IPS-18c (cell line): ENCODE measurements around the gene ATP7A.
"Not testable (repeated sequence)": the region's sequence is repeated elsewhere in the genome, so short reads cannot be mapped to it uniquely, and the experiment has no call there.

Source experiments
- H3K4me3 ChIP-seq: 2 replicates; pipeline ENCODE4 v1.7.0; 2013; ENCODE audit warnings: low read depth, mild to moderate bottlenecking, low read length, moderate library complexity; ENCODE audit not compliant: insufficient read depth
- H3K9me3 ChIP-seq: one replicate; pipeline ENCODE4 v1.6.1; 2013; ENCODE audit warnings: mild to moderate bottlenecking, low read length, moderate library complexity; ENCODE audit not compliant: control insufficient read depth, insufficient read depth

ATP7A gene

DNA sequence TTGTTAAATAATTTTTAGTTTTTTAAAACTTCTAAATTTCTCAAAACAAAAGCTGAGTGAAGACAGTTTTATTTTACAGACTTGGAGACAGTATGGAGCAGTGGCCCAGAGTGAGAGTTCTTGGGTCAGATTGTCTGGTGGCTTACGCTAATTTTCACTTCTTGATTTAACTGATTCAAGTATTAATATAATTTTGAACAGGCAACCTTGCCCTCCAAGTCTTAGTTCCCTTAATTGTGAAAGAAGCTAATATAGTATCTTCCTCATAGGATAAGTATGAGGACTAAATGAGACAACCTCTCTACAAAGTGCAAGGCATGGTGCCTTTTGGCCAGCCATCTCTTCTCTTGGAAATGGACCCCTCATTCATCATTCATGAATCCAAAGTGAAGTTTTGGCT is 25.4 kb downstream of the ATP7A start:
- no peak overlapping the region for H3K4me3 ChIP-seq
- peaks cover 5% of the 10 kb centered on the region for H3K9me3 ChIP-seq

DNA sequence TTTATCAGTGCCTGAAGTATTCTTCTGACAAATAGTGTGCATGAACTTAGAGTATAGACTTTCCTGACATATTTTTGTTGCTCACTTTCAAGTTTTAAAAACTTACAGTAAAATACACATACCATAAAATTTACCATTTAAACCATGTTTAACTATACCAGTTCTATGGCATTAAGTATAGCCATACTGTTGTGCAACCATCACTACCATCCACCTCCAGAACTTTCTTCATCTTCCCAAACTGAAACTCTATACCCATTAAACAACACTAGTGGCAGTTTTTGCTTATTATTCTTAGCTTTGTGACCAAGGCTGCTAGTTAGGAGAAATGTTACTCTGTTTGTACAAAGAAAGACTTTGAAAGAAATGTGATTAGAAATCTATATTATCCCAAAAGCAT is 25.8 kb downstream of the ATP7A start:
- H3K9me3 ChIP-seq: peaks cover 5% of the 10 kb centered on the region
- no peak overlapping the region for H3K4me3 ChIP-seq

DNA sequence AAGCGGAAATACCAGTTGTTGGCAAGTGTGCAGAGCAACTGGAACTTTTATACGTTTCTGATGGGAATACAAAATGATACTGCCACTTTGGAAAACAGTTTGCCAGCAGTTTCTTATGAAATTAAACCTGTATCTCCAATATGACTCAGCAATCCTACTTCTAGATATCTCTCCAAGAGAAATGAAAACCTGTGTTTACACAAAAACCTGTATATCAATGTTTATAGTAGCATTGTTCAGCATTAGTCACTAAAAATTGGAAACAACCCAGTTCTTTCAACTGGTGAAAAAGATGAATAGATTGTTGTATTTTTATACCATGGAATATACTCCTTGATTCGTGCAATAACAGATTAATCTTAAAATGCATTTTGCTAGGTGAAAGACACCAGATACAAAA is 26.8 kb downstream of the ATP7A start:
- Histone ChIP-seq H3K9me3 (peaks cover 5% of the 10 kb centered on the region), H3K4me3 (no peak overlapping the region)

DNA sequence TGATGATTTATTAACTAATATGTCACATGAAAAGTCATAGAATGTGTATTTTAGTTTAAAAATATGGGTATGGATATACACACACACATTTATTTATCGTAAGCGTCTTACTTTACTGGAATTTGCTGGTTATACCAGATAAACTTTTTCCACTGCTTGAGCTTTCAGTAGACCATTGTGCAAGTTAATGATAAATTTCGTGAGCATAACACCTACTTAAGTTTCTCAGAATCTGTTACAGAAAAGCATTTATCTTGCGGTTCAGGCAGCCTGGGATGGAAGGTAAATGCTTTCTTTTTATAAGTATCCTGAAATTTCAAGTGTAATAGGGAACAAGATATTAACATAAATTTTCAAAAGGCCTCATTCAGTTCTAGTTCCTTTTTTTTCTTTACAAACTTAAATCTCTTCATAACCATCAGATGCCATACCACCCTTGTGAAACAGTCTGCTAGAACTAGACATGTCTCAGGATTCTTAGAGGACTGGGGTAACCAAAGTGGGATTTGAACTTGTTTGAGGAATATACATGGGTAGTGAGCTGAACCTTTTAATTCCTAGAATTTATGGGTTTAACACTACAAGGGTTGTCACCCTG is 27.7 kb downstream of the ATP7A start:
- no peak overlapping the region for H3K4me3 ChIP-seq
- peaks cover 3% of the 10 kb centered on the region for H3K9me3 ChIP-seq

DNA sequence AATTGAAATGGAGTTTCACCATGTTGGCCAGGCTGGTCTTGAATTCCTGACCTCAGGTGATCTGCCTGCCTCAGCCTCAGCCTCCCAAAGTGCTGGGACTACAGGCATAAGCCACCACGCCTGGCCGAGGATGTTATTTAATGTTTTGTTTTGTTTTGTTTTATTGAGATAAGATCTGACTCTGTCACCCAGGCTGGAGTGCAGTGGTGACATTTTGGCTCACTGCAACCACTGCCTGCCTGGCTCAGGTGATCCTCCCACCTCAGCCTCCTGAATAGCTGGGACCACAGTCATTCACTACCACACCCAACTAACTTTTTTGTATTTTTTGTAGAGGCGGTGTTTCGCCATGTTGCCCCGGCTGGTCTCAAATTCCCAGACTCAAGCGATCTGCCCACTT is 34.5 kb downstream of the ATP7A start:
- not testable (repeated sequence) for H3K4me3 ChIP-seq, H3K9me3 ChIP-seq

DNA sequence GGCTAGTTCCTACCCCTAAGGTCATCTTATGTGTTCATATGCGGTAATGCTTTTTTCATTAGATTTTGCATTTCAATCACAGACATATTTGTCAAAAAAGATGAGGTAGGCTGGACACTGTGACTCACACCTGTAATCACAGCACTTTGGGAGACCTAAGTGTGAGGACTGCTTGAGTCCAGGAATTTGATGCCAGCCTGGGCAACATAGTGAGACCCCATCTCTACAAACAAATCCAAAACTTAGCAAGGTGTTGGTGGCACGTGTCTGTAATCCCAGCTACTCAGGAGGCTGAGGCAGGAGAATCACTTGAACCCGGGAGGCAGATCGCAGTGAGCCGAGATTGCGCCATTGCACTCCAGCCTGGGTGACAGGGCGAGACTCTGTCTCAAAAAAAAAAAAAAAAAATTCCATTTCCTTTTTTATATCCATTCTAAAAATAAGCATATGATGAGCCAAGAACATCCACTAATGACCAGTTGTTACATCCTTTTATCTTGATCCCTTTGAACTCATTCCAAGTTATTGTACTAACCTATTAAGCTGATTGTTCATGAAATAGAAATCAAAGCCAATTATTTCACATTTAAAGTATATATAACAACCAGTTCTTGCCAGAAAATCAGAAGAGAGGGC is 35.5 kb downstream of the ATP7A start:
- Histone ChIP-seq H3K9me3 (peaks cover 3% of the 10 kb centered on the region), H3K4me3 (no peak overlapping the region)

DNA sequence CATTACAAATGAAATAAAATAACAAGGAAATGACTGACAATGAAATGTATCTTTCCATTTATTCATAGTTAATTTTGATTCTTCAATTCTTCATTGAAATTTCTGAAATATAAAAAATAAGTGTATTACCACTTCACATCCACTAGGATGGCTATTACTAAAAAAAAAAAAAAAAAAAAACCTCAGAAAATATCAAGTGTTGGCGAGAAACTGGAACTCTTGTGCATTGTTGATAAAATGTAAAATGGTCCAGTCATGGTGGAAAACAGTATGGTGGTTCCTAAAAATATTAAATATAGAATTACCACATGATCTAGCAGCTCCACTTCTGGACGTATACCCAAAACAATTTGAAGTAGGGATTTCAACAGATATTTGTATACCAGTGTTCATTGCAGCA is 36.1 kb downstream of the ATP7A start:
- Histone ChIP-seq H3K4me3 (no peak overlapping the region), H3K9me3 (peaks cover 3% of the 10 kb centered on the region)

DNA sequence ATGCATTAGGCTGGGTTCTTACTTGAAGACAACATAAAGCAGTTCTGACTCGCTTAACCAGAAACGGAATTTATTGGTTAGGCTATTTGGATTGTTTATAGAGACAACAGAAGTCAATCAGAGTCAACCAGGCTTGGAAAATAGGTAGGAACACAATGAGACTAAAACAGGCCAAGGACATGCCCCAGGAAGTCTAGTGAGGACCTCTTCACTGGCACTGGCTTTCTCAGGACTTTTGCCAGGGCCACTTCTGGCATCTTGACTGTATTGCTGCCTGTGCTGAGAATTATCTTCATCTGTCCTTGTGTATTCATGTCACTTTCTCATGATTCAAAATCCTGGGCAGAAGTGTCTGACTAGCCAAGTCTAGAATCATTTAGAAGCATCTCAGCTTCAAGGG is 39.3 kb downstream of the ATP7A start:
- H3K4me3 ChIP-seq: no peak overlapping the region
- H3K9me3 ChIP-seq: peaks cover 3% of the 10 kb centered on the region

DNA sequence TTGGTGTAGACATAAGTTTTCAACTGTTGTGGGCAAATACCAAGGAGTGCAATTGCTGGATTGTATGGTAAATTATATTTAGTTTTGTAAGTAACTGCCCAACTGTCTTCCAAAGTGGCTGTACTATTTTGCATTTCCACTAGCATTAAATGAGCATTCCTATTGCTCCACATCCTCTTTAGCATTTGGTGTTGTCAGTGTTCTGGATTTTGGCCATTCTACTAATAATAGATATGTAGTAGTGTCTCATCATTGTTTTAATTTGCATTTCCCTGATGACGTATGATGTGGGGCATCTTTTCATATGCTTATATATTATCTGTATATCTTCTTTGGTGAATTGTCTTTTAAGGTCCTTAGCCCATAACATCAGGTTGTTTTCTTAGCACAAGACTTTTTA is 41.7 kb downstream of the ATP7A start:
- Histone ChIP-seq H3K9me3 (peaks cover 3% of the 10 kb centered on the region), H3K4me3 (no peak overlapping the region)

DNA sequence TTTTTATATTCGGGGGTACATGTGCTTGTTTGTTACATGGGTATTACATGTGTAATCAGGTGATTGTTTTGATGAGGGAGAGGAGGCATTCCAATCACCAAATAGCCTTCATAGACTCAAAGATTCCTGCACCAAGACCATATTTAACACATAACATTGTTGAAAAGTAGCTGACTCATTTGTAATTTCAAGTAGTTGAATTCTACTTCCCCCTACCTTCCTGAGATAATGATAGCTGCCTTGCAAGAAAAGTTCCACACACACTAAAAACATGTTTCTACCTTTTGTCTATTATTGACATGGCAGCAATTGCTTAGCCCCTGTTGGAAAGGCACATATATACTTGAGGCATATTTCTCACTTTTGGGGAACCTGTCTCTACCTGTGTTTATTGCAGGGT is 42.8 kb downstream of the ATP7A start:
- H3K4me3 ChIP-seq: no peak overlapping the region
- peaks cover 3% of the 10 kb centered on the region for H3K9me3 ChIP-seq

DNA sequence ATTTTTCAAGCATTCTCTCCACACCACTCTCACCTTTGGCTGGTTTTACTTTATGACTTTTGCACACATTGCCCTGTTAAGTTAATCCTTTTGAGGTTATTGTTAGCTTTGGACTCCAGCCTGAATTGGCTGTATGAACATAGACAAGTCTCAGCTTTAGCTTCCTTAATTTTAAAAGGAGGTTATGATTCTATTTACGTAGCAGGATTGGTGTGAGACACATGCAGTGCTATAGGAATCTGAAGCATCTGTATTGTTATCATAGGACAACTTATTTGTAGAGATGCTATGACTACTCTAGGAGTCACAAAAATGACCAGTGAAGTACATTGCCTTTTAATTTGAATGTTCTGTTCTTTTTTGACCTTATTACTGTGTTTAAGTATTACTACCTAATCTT is 43.2 kb downstream of the ATP7A start:
- Histone ChIP-seq H3K4me3 (no peak overlapping the region), H3K9me3 (no peaks in the 10 kb centered on the region)

DNA sequence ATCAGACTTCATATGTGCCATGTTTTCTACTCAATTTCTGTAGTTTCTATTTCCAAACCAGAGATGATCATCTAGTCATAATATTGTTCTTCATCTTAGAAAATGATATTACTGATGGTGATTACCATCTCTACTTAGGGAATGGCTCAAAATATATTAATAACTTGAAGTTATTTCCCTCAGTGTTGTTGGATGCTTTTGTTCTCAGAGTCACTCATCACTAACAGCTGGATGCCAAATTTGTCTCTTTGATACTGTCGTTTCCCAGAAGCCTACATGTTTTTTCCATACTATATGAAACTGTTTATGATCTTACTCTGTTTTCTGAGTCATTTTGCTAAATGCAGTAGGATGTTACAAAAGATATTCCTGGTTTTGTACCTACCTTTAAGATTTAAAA is 50.1 kb downstream of the ATP7A start:
- Histone ChIP-seq H3K4me3 (no peak overlapping the region), H3K9me3 (no peaks in the 10 kb centered on the region)

DNA sequence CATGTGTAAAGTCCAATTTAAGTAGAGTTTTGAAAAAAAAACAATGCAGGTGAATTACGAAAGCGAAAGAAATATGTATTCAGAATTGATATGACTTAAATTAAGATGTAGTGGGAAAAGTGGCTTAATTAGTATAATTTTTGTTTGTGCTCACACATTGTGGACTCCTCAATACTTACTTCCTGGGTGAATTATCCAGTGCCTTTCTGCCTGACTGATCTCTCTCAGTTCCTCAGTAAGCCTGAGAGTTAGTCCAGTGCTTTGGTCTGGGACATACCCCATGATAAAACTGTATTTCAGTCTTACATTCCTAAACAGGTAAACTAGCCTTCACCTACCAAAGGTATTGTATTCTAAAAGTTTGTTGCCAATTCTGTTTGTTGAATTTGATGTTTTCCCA is 50.6 kb downstream of the ATP7A start:
- no peaks in the 10 kb centered on the region for H3K9me3 ChIP-seq

DNA sequence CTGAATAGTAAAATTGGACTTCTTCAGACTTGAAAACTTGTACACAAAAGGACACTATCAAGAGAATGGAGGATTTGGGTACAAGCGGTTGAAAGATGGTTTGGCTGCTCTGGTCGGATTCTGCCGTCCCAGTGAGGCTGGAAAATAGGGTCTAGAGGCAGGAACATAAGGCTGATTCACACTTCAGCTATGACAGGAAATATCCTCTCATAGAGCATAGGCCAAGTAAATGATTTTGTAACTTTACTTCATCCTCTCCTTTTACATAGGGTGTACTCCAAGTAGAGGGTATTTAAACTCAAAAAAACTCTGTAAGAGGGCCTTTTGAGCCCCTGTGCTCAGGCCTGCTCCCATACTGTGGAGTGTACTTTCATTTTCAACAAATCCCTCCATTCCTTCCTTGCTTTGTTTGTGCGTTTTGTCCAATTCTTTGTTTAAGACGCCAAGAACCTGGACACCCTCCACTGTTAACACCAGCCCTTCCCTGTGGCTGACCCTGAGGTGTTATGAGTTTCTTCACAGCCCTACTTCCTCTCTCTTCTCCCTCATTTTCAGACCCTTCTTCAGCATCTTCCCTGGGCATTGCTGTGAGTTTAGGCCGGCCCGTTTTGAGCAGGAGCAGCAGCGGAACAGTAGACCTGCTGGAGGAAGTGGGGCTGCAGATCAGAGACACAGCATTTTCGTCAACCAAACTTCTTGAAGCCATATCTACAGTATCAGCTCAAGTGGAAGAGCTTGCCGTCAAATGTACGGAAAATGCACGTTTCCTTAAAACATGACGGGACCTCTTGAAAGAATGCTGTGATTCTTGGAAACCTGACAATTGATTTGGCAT is 51.8 kb downstream of the ATP7A start:
- H3K9me3 ChIP-seq: no peaks in the 10 kb centered on the region
- H3K4me3 ChIP-seq: no peak overlapping the region

More for the DNA sequence above, 50.6 kb downstream of the ATP7A start:
- H3K4me3 ChIP-seq: no peak overlapping the region

DNA sequence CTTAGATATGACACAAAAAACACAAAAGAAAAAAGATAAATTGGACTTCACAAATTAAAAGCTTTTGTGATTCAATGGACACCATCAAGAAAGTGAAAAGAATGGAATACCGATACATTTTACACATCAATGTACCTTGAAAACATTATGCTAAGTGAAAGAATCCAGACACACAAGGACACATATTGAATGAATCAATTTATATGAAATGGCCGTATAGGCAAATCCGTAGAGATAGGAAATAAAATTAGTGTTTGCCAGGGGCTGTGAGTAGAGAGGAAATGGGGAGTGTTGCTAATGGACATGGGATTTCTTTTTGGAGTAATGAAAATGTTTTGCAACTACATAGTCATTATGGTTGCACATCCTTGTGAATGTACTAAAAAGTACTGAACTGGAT is 55.9 kb downstream of the ATP7A start:
- Histone ChIP-seq H3K4me3 (no peak overlapping the region), H3K9me3 (no peaks in the 10 kb centered on the region)

DNA sequence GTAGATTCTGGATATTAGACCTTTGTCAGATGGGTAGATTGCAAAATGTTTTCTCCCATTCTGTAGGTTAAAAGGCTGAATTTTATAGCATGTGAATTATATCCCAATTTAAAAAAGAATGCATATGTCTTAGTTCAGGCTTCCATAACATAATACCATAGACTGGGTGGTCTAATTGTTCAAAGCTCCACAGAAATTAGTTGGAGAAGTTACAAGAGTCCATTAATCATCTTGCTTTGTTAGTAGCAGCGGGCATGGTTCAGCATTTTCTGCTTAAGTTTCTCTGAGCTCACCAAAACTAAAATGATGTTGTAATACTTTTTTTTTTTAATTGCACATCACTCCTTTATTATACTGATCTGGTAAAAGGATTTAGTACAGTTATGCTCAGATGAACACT is 57.1 kb downstream of the ATP7A start:
- no peak overlapping the region for H3K4me3 ChIP-seq
- H3K9me3 ChIP-seq: no peaks in the 10 kb centered on the region

DNA sequence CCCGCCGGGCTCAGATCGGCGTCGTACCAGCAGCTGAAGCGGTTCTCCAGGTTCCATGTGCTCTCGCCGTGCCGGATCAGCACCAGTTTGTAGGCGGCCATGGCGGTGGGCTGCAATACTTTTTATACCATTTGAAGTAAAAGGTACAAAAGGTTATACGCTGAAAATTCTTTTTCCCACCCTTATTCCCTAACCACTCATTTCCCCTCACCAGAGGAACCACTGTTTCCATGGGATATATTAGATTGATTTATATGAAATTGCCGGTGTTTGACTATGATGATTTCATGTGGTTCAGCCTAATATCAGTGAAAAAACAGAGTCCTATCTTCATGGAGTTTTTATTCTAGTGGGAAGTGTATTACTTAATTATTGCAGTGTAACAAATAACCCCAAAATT is 59.0 kb downstream of the ATP7A start, which contains the start of gene PGAM4:
Gene PGAM4, minus strand, starts transcription at position 101 of the 400 bp plus-strand sequence. Its CDS starts 0 bp downstream, at position 101.
- no peak within 1 kb of the TSS for H3K4me3 ChIP-seq
- peaks cover 3% of the 10 kb centered on the region for H3K9me3 ChIP-seq

DNA sequence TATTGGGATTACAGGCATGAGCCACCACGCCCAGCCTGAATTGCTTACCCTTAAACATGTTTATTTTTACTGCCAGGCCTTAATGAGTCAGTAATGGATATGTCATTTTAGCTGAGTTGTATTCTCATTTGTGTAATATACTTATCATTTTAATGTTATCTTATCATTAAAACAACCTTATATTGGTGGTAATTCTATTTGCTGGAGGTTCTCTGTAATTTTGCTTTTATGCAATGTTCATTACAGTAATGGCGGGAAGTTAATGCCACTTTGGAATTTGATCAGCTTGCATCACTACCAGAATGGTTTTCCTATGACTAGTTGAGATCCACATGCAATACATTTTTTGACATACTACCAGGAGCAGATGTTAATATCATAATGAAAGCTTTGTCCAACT is 65.3 kb downstream of the ATP7A start:
- no peak overlapping the region for H3K4me3 ChIP-seq
- H3K9me3 ChIP-seq: peaks cover 5% of the 10 kb centered on the region
